OCI-LY3 (cell line): ENCODE measurements around the gene PABPN1.

ENCODE experiments used
- EZH2phosphoT487 ChIP-seq: fragments of 200-600 bp; shearing (Covaris generic); IDR thresholded peaks from 2 replicates; pipeline ENCODE4 v1.6.1; 2018; ENCODE audit warnings: antibody characterized with exemption, mixed run types, low read depth
- TF ChIP-seq, protein P1 (sequence below): fragments of 200-600, 300-600 bp; sonication (generic); IDR thresholded peaks from 2 replicates; pipeline ENCODE4 v1.5.1; 2014; ENCODE audit warnings: antibody characterized with exemption, low read length, low read depth

DNA sequence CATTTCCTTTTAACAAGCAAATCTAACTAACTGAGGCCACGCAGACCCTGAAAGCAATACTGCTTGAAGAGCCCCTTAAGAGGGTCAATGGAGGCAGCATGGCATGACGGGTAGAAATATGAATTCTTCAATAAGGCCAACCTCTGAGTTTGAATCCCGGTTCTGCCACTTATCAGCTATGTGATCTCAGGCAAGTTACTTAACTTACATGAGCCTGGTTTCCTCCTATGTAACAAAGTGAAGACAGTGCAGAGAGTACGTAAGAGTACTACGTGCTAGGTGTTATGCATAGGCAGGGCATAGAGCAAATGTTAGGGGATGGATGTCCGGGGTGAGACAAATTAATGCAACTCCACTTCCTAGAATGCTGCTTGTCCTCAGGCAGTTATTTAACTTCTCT, 40.0 kb upstream of the PABPN1 start:
- TF ChIP-seq, protein P1, sequence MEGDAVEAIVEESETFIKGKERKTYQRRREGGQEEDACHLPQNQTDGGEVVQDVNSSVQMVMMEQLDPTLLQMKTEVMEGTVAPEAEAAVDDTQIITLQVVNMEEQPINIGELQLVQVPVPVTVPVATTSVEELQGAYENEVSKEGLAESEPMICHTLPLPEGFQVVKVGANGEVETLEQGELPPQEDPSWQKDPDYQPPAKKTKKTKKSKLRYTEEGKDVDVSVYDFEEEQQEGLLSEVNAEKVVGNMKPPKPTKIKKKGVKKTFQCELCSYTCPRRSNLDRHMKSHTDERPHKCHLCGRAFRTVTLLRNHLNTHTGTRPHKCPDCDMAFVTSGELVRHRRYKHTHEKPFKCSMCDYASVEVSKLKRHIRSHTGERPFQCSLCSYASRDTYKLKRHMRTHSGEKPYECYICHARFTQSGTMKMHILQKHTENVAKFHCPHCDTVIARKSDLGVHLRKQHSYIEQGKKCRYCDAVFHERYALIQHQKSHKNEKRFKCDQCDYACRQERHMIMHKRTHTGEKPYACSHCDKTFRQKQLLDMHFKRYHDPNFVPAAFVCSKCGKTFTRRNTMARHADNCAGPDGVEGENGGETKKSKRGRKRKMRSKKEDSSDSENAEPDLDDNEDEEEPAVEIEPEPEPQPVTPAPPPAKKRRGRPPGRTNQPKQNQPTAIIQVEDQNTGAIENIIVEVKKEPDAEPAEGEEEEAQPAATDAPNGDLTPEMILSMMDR = no peak
- no peak for TF ChIP-seq EZH2phosphoT487
